BE2C (cell line): ENCODE results near the gene LHPP.

Experiments
- DNase-seq: peaks from one replicate; pipeline ENCODE4 v3.0.0-alpha.2; 2020
- H3K27me3 ChIP-seq: fragments of 250-450 bp; sonication (Bioruptor Pico); 2 replicates; pipeline ENCODE4 v1.5.1; 2020; ENCODE audit warnings: mild to moderate bottlenecking
- H3K36me3 ChIP-seq: fragments of 250-450 bp; sonication (Bioruptor Pico); 2 replicates; pipeline ENCODE4 v1.5.1; 2020; ENCODE audit warnings: mild to moderate bottlenecking
- H3K4me1 ChIP-seq: fragments of 250-450 bp; sonication (Bioruptor Pico); 2 replicates; pipeline ENCODE4 v1.5.1; 2020
- H3K4me3 ChIP-seq: 2 replicates; pipeline ENCODE4 v1.5.1; 2011; ENCODE audit warnings: low read depth, low read length
- H3K9me3 ChIP-seq: fragments of 250-450 bp; sonication (Bioruptor Pico); 2 replicates; pipeline ENCODE4 v1.5.1; 2020
- CTCF ChIP-seq: IDR thresholded peaks from 2 replicates; pipeline ENCODE4 v1.5.1; 2012; ENCODE audit warnings: mild to moderate bottlenecking, low read depth, low read length

Gene LHPP

GRCh38 chr10:124511205-124512039 is 49.8 kb downstream of the LHPP start:
- no peak for DNase-seq
- Histone ChIP-seq H3K9me3 (no peaks in the 10 kb centered on the region), H3K36me3 (no peaks in the 10 kb centered on the region), H3K4me1 (no peaks in the 10 kb centered on the region; the same call in 1 of the 2 replicates), H3K27me3 (no peaks in the 10 kb centered on the region), H3K4me3 (no peak overlapping the region)
- no peak for TF ChIP-seq CTCF

GRCh38 chr10:124512040-124512428 is 50.4 kb downstream of the LHPP start:
- no peaks in the 10 kb centered on the region for H3K36me3 ChIP-seq
- no peaks in the 10 kb centered on the region; the same call in 1 of the 2 replicates for H3K4me1 ChIP-seq
- TF ChIP-seq CTCF, result no peak
- no peaks in the 10 kb centered on the region for H3K9me3 ChIP-seq
- H3K27me3 ChIP-seq, result no peaks in the 10 kb centered on the region
- no peak overlapping the region for H3K4me3 ChIP-seq
- DNase-seq, result no peak

GRCh38 chr10:124512600-124512999 is 51.0 kb downstream of the LHPP start:
- Histone ChIP-seq H3K4me3 (no peak overlapping the region), H3K4me1 (no peaks in the 10 kb centered on the region; the same call in 1 of the 2 replicates), H3K27me3 (no peaks in the 10 kb centered on the region), H3K36me3 (no peaks in the 10 kb centered on the region), H3K9me3 (no peaks in the 10 kb centered on the region)
- no peak for DNase-seq
- TF ChIP-seq CTCF, result no peak

GRCh38 chr10:124515244-124515970 is 53.8 kb downstream of the LHPP start:
- no peak for DNase-seq
- no peaks in the 10 kb centered on the region for H3K27me3 ChIP-seq
- H3K9me3 ChIP-seq, result no peaks in the 10 kb centered on the region
- no peaks in the 10 kb centered on the region for H3K36me3 ChIP-seq
- no peak overlapping the region for H3K4me3 ChIP-seq
- TF ChIP-seq CTCF, result no peak
- H3K4me1 ChIP-seq, result no peaks in the 10 kb centered on the region; the same call in 1 of the 2 replicates

- H3K9me3 ChIP-seq, result no peaks in the 10 kb centered on the region
- DNase-seq, result no peak
- no peak for TF ChIP-seq CTCF
- no peaks in the 10 kb centered on the region for H3K27me3 ChIP-seq
- H3K4me1 ChIP-seq, result no peaks in the 10 kb centered on the region
- no peak overlapping the region for H3K4me3 ChIP-seq
- H3K36me3 ChIP-seq, result no peaks in the 10 kb centered on the region
Measured at GRCh38 chr10:124516181-124516580, 54.6 kb downstream of the LHPP start.
